Keratinocyte (primary cell): ENCODE data around the gene ZFP42. TPM values are rescaled to one million over a fixed set of nuclear protein-coding genes. Genes with fewer than 3 reads are reported as not detected.
A peak's percentile ranks its signal among the peaks of the same experiment; 100 is the strongest.

Experiments used
- DNase-seq: peaks from one replicate; pipeline ENCODE4 v3.0.0-alpha.2; 2011; ENCODE audit warnings: low read depth, missing footprints, low spot score
- FAIRE-seq: peaks from 2 replicates; lab custom pipeline; 2011; peaks lifted over from hg19 to GRCh38; lab: Jason Lieb, UNC
- H2AFZ ChIP-seq: 2 replicates; pipeline ENCODE4 v1.6.0; 2012; ENCODE audit warnings: low read length, control low read depth, inconsistent platforms; ENCODE audit not compliant: control insufficient read depth
- H3K27ac ChIP-seq: 2 replicates; pipeline ENCODE4 v1.5.1; 2011; ENCODE audit warnings: low read length; ENCODE audit not compliant: control insufficient read depth, insufficient read depth
- H3K27me3 ChIP-seq: 3 replicates; pipeline ENCODE4 v1.6.0; 2011; ENCODE audit warnings: low read length; ENCODE audit not compliant: control insufficient read depth, insufficient read depth; ENCODE audit errors: extremely low read depth
- H3K36me3 ChIP-seq, 2 experiments: 2 replicates in 1 of 2; 3 replicates in 1 of 2; pipeline ENCODE4 v1.5.1; 2011; ENCODE audit warnings: low read length in 2 of 2, mild to moderate bottlenecking in 1 of 2; ENCODE audit not compliant: control insufficient read depth in 2 of 2, insufficient read depth in 2 of 2; ENCODE audit errors: extremely low read depth in 1 of 2
- H3K4me1 ChIP-seq: 3 replicates; pipeline ENCODE4 v1.5.1; 2011; ENCODE audit warnings: low read length; ENCODE audit not compliant: control insufficient read depth, insufficient read depth; ENCODE audit errors: extremely low read depth
- H3K4me2 ChIP-seq: 3 replicates; pipeline ENCODE4 v1.6.0; 2011; ENCODE audit warnings: low read depth, low read length; ENCODE audit not compliant: control insufficient read depth, insufficient read depth; ENCODE audit errors: extremely low read depth
- H3K4me3 ChIP-seq, 3 experiments: fragments of 200-600 bp in 1 of 3; sonication (generic) in 1 of 3; 2 replicates in 2 of 3; 3 replicates in 1 of 3; pipeline ENCODE4 v1.5.1; 2011 to 2016; ENCODE audit warnings: low read length in 3 of 3, mild to moderate bottlenecking in 3 of 3, control low read depth in 2 of 3, inconsistent platforms in 1 of 3, low read depth in 1 of 3, mixed read lengths in 1 of 3, mixed run types in 1 of 3, moderate library complexity in 1 of 3; ENCODE audit not compliant: control insufficient read depth in 2 of 3, insufficient read depth in 2 of 3; ENCODE audit errors: extremely low read depth in 1 of 3
- H3K79me2 ChIP-seq: 2 replicates; pipeline ENCODE4 v1.6.0; 2012; ENCODE audit warnings: low read length; ENCODE audit not compliant: control insufficient read depth, insufficient read depth
- H3K9ac ChIP-seq: 3 replicates; pipeline ENCODE4 v1.6.0; 2011; ENCODE audit warnings: low read length; ENCODE audit not compliant: control insufficient read depth, insufficient read depth; ENCODE audit errors: extremely low read depth
- H3K9me1 ChIP-seq: 3 replicates; pipeline ENCODE4 v1.6.0; 2011; ENCODE audit warnings: low read length; ENCODE audit not compliant: control insufficient read depth, insufficient read depth; ENCODE audit errors: extremely low read depth
- H3K9me3 ChIP-seq: 2 replicates; pipeline ENCODE4 v1.5.1; 2012; ENCODE audit warnings: low read depth, low read length; ENCODE audit not compliant: control insufficient read depth
- H4K20me1 ChIP-seq: 3 replicates; pipeline ENCODE4 v1.6.0; 2011; ENCODE audit warnings: low read length; ENCODE audit not compliant: control insufficient read depth, insufficient read depth; ENCODE audit errors: extremely low read depth
- CTCF ChIP-seq, 3 experiments: IDR thresholded peaks in 1 of 3; conservative IDR thresholded peaks in 1 of 3; optimal IDR thresholded peaks in 1 of 3; 2 replicates in 2 of 3; 3 replicates in 1 of 3; pipeline versions ENCODE3 to v1.5.1; 2011; ENCODE audit warnings: low read length in 3 of 3, mild to moderate bottlenecking in 3 of 3, moderate library complexity in 2 of 3, control low read depth in 1 of 3, inconsistent platforms in 1 of 3; ENCODE audit not compliant: insufficient read depth in 2 of 3; ENCODE audit errors: extremely low read depth in 1 of 3
- EZH2 ChIP-seq: IDR thresholded peaks from one replicate; pipeline ENCODE4 v1.6.1; 2012; ENCODE audit warnings: inconsistent platforms, mild to moderate bottlenecking, low read length, moderate library complexity
- dilution Hi-C: fragments of 300-500 bp; cut with MboI; formaldehyde crosslinking; loops from one replicate; pipeline ENCODE4 v1.7.0; 2020; ENCODE audit warnings: low sequenced_read_pairs; ENCODE audit not compliant: extremely low pct_ligation_motif_present
- polyA plus RNA-seq, 5 experiments: library from polyadenylated mRNA; depleted of rRNA in 3 of 5; stranded (reverse) in 3 of 5; stranded (forward) in 1 of 5; unstranded in 1 of 5; fragments of >200 nt; gene quantifications; 1 replicate in 1 of 5; 2 replicates in 3 of 5; 3 replicates in 1 of 5; pipeline versions ENCODE4 v1.2.1 to v1.2.3, GENCODE V29; 2011 to 2012; ENCODE audit warnings: missing spikeins in 2 of 5, low read depth in 1 of 5, low replicate concordance in 1 of 5

Gene ZFP42
- polyA plus RNA-seq, 1 donor (not counting 4 experiments of a cell fraction or from before 2014, with no cell fraction given), result 3.1 TPM

- dilution Hi-C loops, result no loop called here
- Histone ChIP-seq H3K4me2 (no peak overlapping the region), H3K36me3 (no peaks in the 10 kb centered on the region), H3K4me3 (no peak overlapping the region), H3K9me3 (no peaks in the 10 kb centered on the region), H3K79me2 (no peaks in the 10 kb centered on the region), H3K27ac (no peak overlapping the region), H4K20me1 (no peaks in the 10 kb centered on the region), H3K9me1 (no peaks in the 10 kb centered on the region), H3K27me3 (no peaks in the 10 kb centered on the region), H2AFZ (no peak overlapping the region), H3K4me1 (peaks cover 3% of the 10 kb centered on the region), H3K9ac (no peak overlapping the region)
- peak; percentile 57 for FAIRE-seq
- TF ChIP-seq CTCF (optimal IDR thresholded peaks at IDR 0.05 in 1 of 3, IDR thresholded peaks at IDR 0.05 in 1 of 3, conservative IDR thresholded peaks at IDR 0.05 in 1 of 3; ENCODE audit: extremely low read depth in 1 of 3, insufficient read depth in 2 of 3, low read length in 3 of 3) (no peak), EZH2 (no peak)
- DNase-seq, result no peak
These were observed 3.9 kb downstream of the ZFP42 start for GRCh38 chr4:187999406-187999932.

- peak overlapping the region; percentile 45 for H3K27ac ChIP-seq
These were observed 6.8 kb downstream of the ZFP42 start for GRCh38 chr4:188002323-188002722.

More at GRCh38 chr4:188002323-188002722, 6.8 kb downstream of the ZFP42 start:
- H4K20me1 ChIP-seq, result no peaks in the 10 kb centered on the region
- no peaks in the 10 kb centered on the region for H3K9me1 ChIP-seq
- H3K27me3 ChIP-seq, result no peaks in the 10 kb centered on the region
- no peaks in the 10 kb centered on the region for H3K36me3 ChIP-seq
- FAIRE-seq (peak; percentile 51), DNase-seq (peak; percentile 17)
- no peak overlapping the region for H3K4me2 ChIP-seq
- H2AFZ ChIP-seq, result no peak overlapping the region
- no peak for TF ChIP-seq EZH2
- no peak for TF ChIP-seq CTCF (optimal IDR thresholded peaks at IDR 0.05 in 1 of 3, IDR thresholded peaks at IDR 0.05 in 1 of 3, conservative IDR thresholded peaks at IDR 0.05 in 1 of 3; ENCODE audit: extremely low read depth in 1 of 3, insufficient read depth in 2 of 3, low read length in 3 of 3)
- peak overlapping the region; percentile 19 for H3K9ac ChIP-seq
- no peaks in the 10 kb centered on the region for H3K9me3 ChIP-seq
- H3K4me3 ChIP-seq, result no peak overlapping the region
- dilution Hi-C loops, result no loop called here
- no peaks in the 10 kb centered on the region for H3K79me2 ChIP-seq
- H3K4me1 ChIP-seq, result peaks cover 3% of the 10 kb centered on the region
